ENCODE results near the gene AMBN. TPM values are rescaled to one million over a fixed set of nuclear protein-coding genes. Genes with fewer than 3 reads are reported as not detected.

AMBN gene
- total and polyA plus RNA-seq, 5 donors: not detected

- Histone ChIP-seq H3K4me1 (ENCODE audit: control insufficient read depth, insufficient read depth, low read length) (no peaks in the 10 kb centered on the region), H3K27ac (ENCODE audit: low read length) (no peak overlapping the region), H3K9me3 (ENCODE audit: control insufficient read depth, low read length) (no peaks in the 10 kb centered on the region), H3K4me3 (ENCODE audit: low read length) (no peak overlapping the region), H3K27me3 (ENCODE audit: control insufficient read depth, insufficient read depth) (no peaks in the 10 kb centered on the region)
- WGBS: 74% methylated on average over 9 of the region's 9 CpGs
- ATAC-seq: no peak
- intact Hi-C loops (cut with DNase I): no loop called here
- DNase-seq: no peak
Observed at GRCh38 chr4:70583952-70584834, 7.9 kb upstream of the AMBN start.

- Histone ChIP-seq H3K4me3 (ENCODE audit: low read length) (no peak overlapping the region), H3K9me3 (ENCODE audit: control insufficient read depth, low read length) (no peaks in the 10 kb centered on the region), H3K27ac (ENCODE audit: low read length) (no peak overlapping the region), H3K27me3 (ENCODE audit: control insufficient read depth, insufficient read depth) (no peaks in the 10 kb centered on the region), H3K4me1 (ENCODE audit: control insufficient read depth, insufficient read depth, low read length) (no peaks in the 10 kb centered on the region)
- no peak for DNase-seq
- 66% methylated on average over 2 of the region's 2 CpGs for WGBS
- intact Hi-C loops (cut with DNase I): no loop called here
- no peak for ATAC-seq
Observed at GRCh38 chr4:70586841-70587240, 5.2 kb upstream of the AMBN start.

- Histone ChIP-seq H3K27me3 (ENCODE audit: control insufficient read depth, insufficient read depth) (no peaks in the 10 kb centered on the region), H3K4me1 (ENCODE audit: control insufficient read depth, insufficient read depth, low read length) (no peaks in the 10 kb centered on the region), H3K4me3 (ENCODE audit: low read length) (no peak overlapping the region), H3K27ac (ENCODE audit: low read length) (no peak overlapping the region), H3K9me3 (ENCODE audit: control insufficient read depth, low read length) (no peaks in the 10 kb centered on the region)
- ATAC-seq (no peak), DNase-seq (no peak)
- intact Hi-C loops (cut with DNase I): no loop called here
Observed at GRCh38 chr4:70589785-70590184, 2.3 kb upstream of the AMBN start.

- H3K27ac ChIP-seq (ENCODE audit: low read length): no peak overlapping the region
- H3K27me3 ChIP-seq (ENCODE audit: control insufficient read depth, insufficient read depth): no peaks in the 10 kb centered on the region
- intact Hi-C loops (cut with DNase I): no loop called here
- no peaks in the 10 kb centered on the region for H3K9me3 ChIP-seq (ENCODE audit: control insufficient read depth, low read length)
- H3K4me1 ChIP-seq (ENCODE audit: control insufficient read depth, insufficient read depth, low read length): no peaks in the 10 kb centered on the region
- ATAC-seq: no peak
- no peak overlapping the region for H3K4me3 ChIP-seq (ENCODE audit: low read length)
- no peak for DNase-seq
Observed at GRCh38 chr4:70594196-70594595, 2.1 kb downstream of the AMBN start.

DNA sequence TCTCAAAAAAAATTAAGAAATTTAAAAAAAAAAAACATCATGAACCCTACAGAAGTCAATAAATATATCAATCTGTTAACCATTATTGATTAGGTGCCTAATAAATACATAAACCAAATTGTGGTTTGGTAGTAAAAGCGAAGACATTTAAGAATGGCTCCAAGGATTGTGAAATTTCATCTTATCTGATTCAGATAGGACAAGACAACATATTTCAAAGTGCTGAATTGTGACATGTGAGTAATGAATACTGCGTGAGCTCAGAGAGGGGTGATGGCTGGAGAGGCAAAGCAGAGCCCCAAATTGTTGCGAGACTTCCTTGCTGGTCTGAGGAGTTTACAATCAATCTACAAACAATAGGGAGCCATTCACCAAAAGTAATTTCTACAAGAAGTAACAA is 8.2 kb downstream of the AMBN start:
- Histone ChIP-seq H3K4me3 (ENCODE audit: low read length) (no peak overlapping the region), H3K4me1 (ENCODE audit: control insufficient read depth, insufficient read depth, low read length) (no peaks in the 10 kb centered on the region), H3K9me3 (ENCODE audit: control insufficient read depth, low read length) (no peaks in the 10 kb centered on the region), H3K27ac (ENCODE audit: low read length) (no peak overlapping the region), H3K27me3 (ENCODE audit: control insufficient read depth, insufficient read depth) (no peaks in the 10 kb centered on the region)
- 79% methylated on average over 3 of the region's 3 CpGs for WGBS
- DNase-seq (no peak), ATAC-seq (no peak)
- intact Hi-C loops (cut with DNase I): no loop called here

GRCh38 chr4:70600977-70601376 is 8.9 kb downstream of the AMBN start:
- ATAC-seq (no peak), DNase-seq (no peak)
- Histone ChIP-seq H3K9me3 (ENCODE audit: control insufficient read depth, low read length) (no peaks in the 10 kb centered on the region), H3K27me3 (ENCODE audit: control insufficient read depth, insufficient read depth) (no peaks in the 10 kb centered on the region), H3K4me3 (ENCODE audit: low read length) (no peak overlapping the region), H3K27ac (ENCODE audit: low read length) (no peak overlapping the region), H3K4me1 (ENCODE audit: control insufficient read depth, insufficient read depth, low read length) (no peaks in the 10 kb centered on the region)
- 75% methylated on average over 5 of the region's 5 CpGs for WGBS
- intact Hi-C loops (cut with DNase I): no loop called here

DNA sequence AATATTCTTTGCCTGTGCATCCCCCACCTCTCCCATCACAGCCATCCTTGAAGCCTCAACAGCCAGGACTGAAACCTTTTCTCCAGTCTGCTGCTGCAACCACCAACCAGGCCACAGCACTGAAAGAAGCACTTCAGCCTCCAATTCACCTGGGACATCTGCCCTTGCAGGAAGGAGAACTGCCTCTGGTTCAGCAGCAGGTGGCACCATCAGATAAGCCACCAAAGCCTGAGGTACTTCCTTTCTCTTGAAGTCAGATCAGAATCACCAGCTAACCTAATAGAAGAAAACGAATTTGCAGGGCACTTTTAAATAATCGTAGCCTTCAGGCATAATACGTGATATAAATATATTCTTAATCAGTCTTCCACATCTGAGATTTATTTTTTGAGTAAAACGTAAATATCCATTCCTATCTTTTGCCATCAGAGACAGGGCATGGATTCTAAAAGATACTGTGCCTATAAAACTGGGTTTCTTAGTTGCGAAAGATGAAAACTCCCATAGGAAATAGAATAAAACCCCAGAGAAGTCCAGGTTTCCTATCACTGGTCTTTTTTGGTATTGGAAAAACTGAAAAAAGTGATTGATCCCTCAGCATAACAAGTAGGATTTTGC is 9.5 kb downstream of the AMBN start:
- 38% methylated on average over 5 of the region's 5 CpGs for WGBS
- intact Hi-C loops (cut with DNase I): no loop called here
- peak; percentile 57 to 67 for ATAC-seq

DNA sequence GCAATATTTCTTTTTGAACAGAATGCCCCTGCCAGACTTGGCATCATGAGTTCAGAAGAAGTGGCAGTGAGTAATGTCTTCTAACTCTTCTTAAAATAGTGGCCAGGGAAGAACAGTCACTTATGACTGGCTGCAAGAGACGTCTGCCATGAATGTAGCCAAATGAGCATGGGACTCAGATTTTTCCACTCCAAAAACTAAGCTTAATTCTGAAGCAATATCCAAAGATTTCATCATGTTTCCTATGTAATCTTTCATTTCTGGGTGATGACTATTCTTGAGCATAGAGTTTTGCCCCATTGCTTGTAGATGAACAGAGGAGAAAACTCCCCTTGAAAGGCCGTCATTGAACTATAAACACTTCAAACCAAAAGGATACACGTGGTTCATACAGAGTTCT is 11.8 kb downstream of the AMBN start:
- no peak overlapping the region for H3K27ac ChIP-seq (ENCODE audit: low read length)
- H3K27me3 ChIP-seq (ENCODE audit: control insufficient read depth, insufficient read depth): no peaks in the 10 kb centered on the region
- no peaks in the 10 kb centered on the region for H3K4me1 ChIP-seq (ENCODE audit: control insufficient read depth, insufficient read depth, low read length)
- no peak for DNase-seq
- H3K4me3 ChIP-seq (ENCODE audit: low read length): no peak overlapping the region
- 33% methylated on average over 3 of the region's 3 CpGs for WGBS
- intact Hi-C loops (cut with DNase I): no loop called here
- no peaks in the 10 kb centered on the region for H3K9me3 ChIP-seq (ENCODE audit: control insufficient read depth, low read length)
- no peak for ATAC-seq

More for the DNA sequence above, 9.5 kb downstream of the AMBN start:
- Histone ChIP-seq H3K9me3 (ENCODE audit: control insufficient read depth, low read length) (no peaks in the 10 kb centered on the region), H3K27ac (ENCODE audit: low read length) (no peak overlapping the region), H3K27me3 (ENCODE audit: control insufficient read depth, insufficient read depth) (no peaks in the 10 kb centered on the region), H3K4me1 (ENCODE audit: control insufficient read depth, insufficient read depth, low read length) (no peaks in the 10 kb centered on the region), H3K4me3 (ENCODE audit: low read length) (no peak overlapping the region)
- DNase-seq: peak; percentile 20 to 46 (median 29)

DNA sequence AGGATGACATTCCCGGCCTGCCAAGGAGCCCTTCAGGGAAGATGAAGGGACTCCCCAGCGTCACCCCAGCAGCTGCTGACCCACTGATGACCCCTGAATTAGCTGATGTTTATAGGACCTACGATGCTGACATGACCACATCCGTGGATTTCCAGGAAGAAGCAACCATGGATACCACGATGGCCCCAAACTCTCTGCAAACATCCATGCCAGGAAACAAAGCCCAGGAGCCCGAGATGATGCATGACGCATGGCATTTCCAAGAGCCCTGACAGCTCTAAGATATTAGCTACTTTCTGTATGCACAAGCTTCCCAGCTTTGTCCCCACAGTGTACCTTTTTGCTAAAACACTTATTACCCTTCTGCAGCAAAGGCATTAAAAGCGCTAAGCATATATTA is 14.4 kb downstream of the AMBN start:
- no peaks in the 10 kb centered on the region for H3K9me3 ChIP-seq (ENCODE audit: control insufficient read depth, low read length)
- intact Hi-C loops (cut with DNase I): no loop called here
- DNase-seq: no peak
- H3K27me3 ChIP-seq (ENCODE audit: control insufficient read depth, insufficient read depth): no peaks in the 10 kb centered on the region
- no peaks in the 10 kb centered on the region for H3K4me1 ChIP-seq (ENCODE audit: control insufficient read depth, insufficient read depth, low read length)
- no peak for ATAC-seq
- 77% methylated on average over 8 of the region's 8 CpGs for whole genome bisulfite sequencing
- no peak overlapping the region for H3K4me3 ChIP-seq (ENCODE audit: low read length)
- no peak overlapping the region for H3K27ac ChIP-seq (ENCODE audit: low read length)

- Histone ChIP-seq H3K27ac (ENCODE audit: low read length) (no peak overlapping the region), H3K9me3 (ENCODE audit: control insufficient read depth, low read length) (no peaks in the 10 kb centered on the region), H3K4me1 (ENCODE audit: control insufficient read depth, insufficient read depth, low read length) (no peaks in the 10 kb centered on the region), H3K27me3 (ENCODE audit: control insufficient read depth, insufficient read depth) (no peaks in the 10 kb centered on the region), H3K4me3 (ENCODE audit: low read length) (no peak overlapping the region)
- DNase-seq (no peak), ATAC-seq (no peak)
- 84% methylated on average over 3 of the region's 3 CpGs for WGBS
- intact Hi-C loops (cut with DNase I): no loop called here
Observed at GRCh38 chr4:70607334-70607853, 15.3 kb downstream of the AMBN start.

GRCh38 chr4:70608324-70608723 is 16.3 kb downstream of the AMBN start:
- H3K27ac ChIP-seq (ENCODE audit: low read length): no peak overlapping the region
- no peaks in the 10 kb centered on the region for H3K4me1 ChIP-seq (ENCODE audit: control insufficient read depth, insufficient read depth, low read length)
- DNase-seq: no peak
- no peaks in the 10 kb centered on the region for H3K9me3 ChIP-seq (ENCODE audit: control insufficient read depth, low read length)
- 51% methylated on average over 2 of the region's 2 CpGs for WGBS
- no peak overlapping the region for H3K4me3 ChIP-seq (ENCODE audit: low read length)
- no peak for ATAC-seq
- intact Hi-C loops (cut with DNase I): no loop called here
- no peaks in the 10 kb centered on the region for H3K27me3 ChIP-seq (ENCODE audit: control insufficient read depth, insufficient read depth)
